ENCODE results near the gene STARD3.

- no peak for TF ChIP-seq POLR2A (IDR thresholded peaks at IDR 0.05)
- TF ChIP-seq CTCF (IDR thresholded peaks at IDR 0.05) = no peak
Observed at GRCh38 chr17:39624313-39624712, 12.6 kb upstream of the STARD3 start.

All from right lobe of liver (tissue), 4 donors.